Peyer's patch (tissue), 4 donors: ENCODE data around the gene LAP3.
A peak's percentile ranks its signal among the peaks of the same experiment; 100 is the strongest.

Source experiments
- CTCF ChIP-seq, 6 experiments: fragments of 450-650 bp in 4 of 6; fragments of 200-600 bp in 2 of 6; sonication (generic) in 1 of 6; IDR thresholded peaks; one replicate each; pipeline ENCODE4 v1.5.1; 2017 to 2019; ENCODE audit warnings: antibody characterized with exemption in 6 of 6, mild to moderate bottlenecking in 3 of 6, moderate library complexity in 1 of 6
- POLR2A ChIP-seq, 2 donors: fragments of 450-650 bp; IDR thresholded peaks; one replicate each; pipeline ENCODE4 v1.5.1; 2017; ENCODE audit warnings: antibody characterized with exemption in 2 of 2, mild to moderate bottlenecking in 2 of 2, moderate library complexity in 2 of 2

- TF ChIP-seq POLR2A (IDR thresholded peaks at IDR 0.05) (no peak), CTCF (IDR thresholded peaks at IDR 0.05) (peak in 1 of 6 experiments; percentile 14)
Observed at GRCh38 chr4:17577665-17578481, 875 bp downstream of the LAP3 start.
